B cell (primary cell): ENCODE data around the gene SKAP2. TPM values are rescaled to one million over a fixed set of nuclear protein-coding genes. Genes with fewer than 3 reads are reported as not detected.

Experiments used
- ATAC-seq: fragments of 200-7000 bp; cut with Tn5 transposase; one replicate; pipeline ENCODE4 v1.10.0; 2021; ENCODE audit warnings: low read depth, mild to moderate bottlenecking, moderate number of reproducible peaks, moderate library complexity
- CTCF ChIA-PET: fragments of 350-600 bp; sonication (Branson Sonifier 250); formaldehyde crosslinking; loops from one replicate; lab custom pipeline; 2021; ENCODE audit warnings: antibody characterized with exemption, inconsistent platforms; lab: Charles Lee
- POLR2A ChIA-PET: fragments of 350-600 bp; sonication (Branson Sonifier 250); formaldehyde crosslinking; loops from one replicate; lab custom pipeline; 2021; ENCODE audit warnings: antibody characterized with exemption; lab: Charles Lee
- DNase-seq: peaks from one replicate; pipeline ENCODE4 v3.0.0; 2013
- H2AFZ ChIP-seq: 2 replicates; pipeline ENCODE4 v1.6.1; 2012; ENCODE audit warnings: mild to moderate bottlenecking, low read depth, low read length; ENCODE audit not compliant: insufficient read depth, poor library complexity, severe bottlenecking
- H3K27ac ChIP-seq, 2 donors: 1 replicate in 1 of 2; 2 replicates in 1 of 2; pipeline ENCODE4 v1.5.1; 2012 to 2013; ENCODE audit warnings: low read length in 2 of 2, mild to moderate bottlenecking in 2 of 2, moderate library complexity in 1 of 2
- H3K27me3 ChIP-seq, 4 experiments: fragments of 200-600 bp in 1 of 4; sonication (generic) in 1 of 4; replicated peaks in 1 of 4; 1 replicate in 2 of 4; 2 replicates in 2 of 4; pipeline versions ENCODE4 v1.6.1 to v1.7.0; 2013 to 2016; ENCODE audit warnings: low read length in 3 of 4, mild to moderate bottlenecking in 2 of 4, mixed read lengths in 1 of 4, moderate library complexity in 1 of 4; ENCODE audit not compliant: insufficient read depth in 4 of 4, control insufficient read depth in 3 of 4; ENCODE audit errors: control extremely low read depth in 1 of 4
- H3K36me3 ChIP-seq, 2 experiments: replicated peaks in 1 of 2; 1 replicate in 1 of 2; 2 replicates in 1 of 2; pipeline versions ENCODE4 v1.6.1 to v1.7.1; 2013; ENCODE audit warnings: low read length in 1 of 2; ENCODE audit not compliant: insufficient read depth in 2 of 2, control insufficient read depth in 1 of 2; ENCODE audit errors: control extremely low read depth in 1 of 2, extremely low read depth in 1 of 2
- H3K4me1 ChIP-seq, 2 donors: fragments of 200-600 bp in 1 of 2; sonication (generic) in 1 of 2; 1 replicate in 1 of 2; 2 replicates in 1 of 2; pipeline versions ENCODE4 v1.5.1 to v1.6.1; 2013 to 2017; ENCODE audit warnings: low read length in 2 of 2; ENCODE audit not compliant: control insufficient read depth in 2 of 2, insufficient read depth in 2 of 2
- H3K4me2 ChIP-seq: replicated peaks from 2 replicates; pipeline ENCODE3; 2012; ENCODE audit warnings: mild to moderate bottlenecking, low read depth, low read length; ENCODE audit not compliant: poor library complexity, severe bottlenecking
- H3K4me3 ChIP-seq, 5 experiments: fragments of 200-600 bp in 1 of 5; sonication (generic) in 1 of 5; 1 replicate in 3 of 5; 2 replicates in 2 of 5; pipeline versions ENCODE4 v1.5.1 to v1.7.0; 2011 to 2016; ENCODE audit warnings: low read length in 4 of 5, mild to moderate bottlenecking in 4 of 5, low read depth in 2 of 5, control low read depth in 1 of 5, moderate library complexity in 1 of 5; ENCODE audit not compliant: insufficient read depth in 1 of 5; ENCODE audit errors: control extremely low read depth in 1 of 5, extremely low read depth in 1 of 5
- H3K79me2 ChIP-seq: fragments of 200-600 bp; sonication (generic); one replicate; pipeline ENCODE4 v1.6.0; 2016; ENCODE audit warnings: low read length; ENCODE audit not compliant: control insufficient read depth, insufficient read depth
- H3K9ac ChIP-seq: fragments of 200-600 bp; sonication (generic); 2 replicates; pipeline ENCODE4 v1.6.1; 2017; ENCODE audit warnings: mild to moderate bottlenecking, low read length, moderate library complexity
- H3K9me3 ChIP-seq, 3 donors: one replicate each; pipeline versions ENCODE4 v1.6.1 to v1.7.1; 2013; ENCODE audit warnings: low read length in 2 of 3; ENCODE audit not compliant: control insufficient read depth in 2 of 3, insufficient read depth in 1 of 3; ENCODE audit errors: control extremely low read depth in 1 of 3
- H4K20me1 ChIP-seq: 2 replicates; pipeline ENCODE4 v1.6.0; 2012; ENCODE audit warnings: mild to moderate bottlenecking, low read length; ENCODE audit not compliant: insufficient read depth, control insufficient read depth, poor library complexity, severe bottlenecking
- H3K27ac Mint-ChIP-seq: one replicate; pipeline ENCODE4 v1.8.0; 2021; ENCODE audit warnings: mixed read lengths
- H3K27me3 Mint-ChIP-seq: one replicate; pipeline ENCODE4 v1.8.0; 2021; ENCODE audit warnings: mixed read lengths
- H3K4me1 Mint-ChIP-seq: one replicate; pipeline ENCODE4 v1.8.0; 2021; ENCODE audit warnings: mixed read lengths
- H3K4me3 Mint-ChIP-seq: one replicate; pipeline ENCODE4 v1.8.0; 2021; ENCODE audit warnings: mixed read lengths
- H3K9me3 Mint-ChIP-seq: one replicate; pipeline ENCODE4 v1.8.0; 2022; ENCODE audit warnings: mixed read lengths; ENCODE audit not compliant: insufficient read depth
- CTCF ChIP-seq: fragments of 200-600 bp; IDR thresholded peaks from one replicate; pipeline ENCODE4 v1.8.0; 2022; ENCODE audit warnings: antibody characterized with exemption, mild to moderate bottlenecking
- EZH2 ChIP-seq: IDR thresholded peaks from 2 replicates; pipeline ENCODE4 v1.6.1; 2012; ENCODE audit warnings: borderline replicate concordance, low read depth, mild to moderate bottlenecking, moderate library complexity, low read length; ENCODE audit not compliant: insufficient read depth, poor library complexity, severe bottlenecking
- WGBS: methylation state at CpG from one replicate; pipeline ENCODE4 v1.1.5; 2013; ENCODE audit warnings: missing lambda C conversion rate; ENCODE audit not compliant: insufficient coverage; 5-methylcytosine and 5-hydroxymethylcytosine counted together
- intact Hi-C: fragments of 100-400 bp; cut with micrococcal nuclease; formaldehyde crosslinking; loops from one replicate; pipeline ENCODE4 v1.10.0; 2022
- polyA plus RNA-seq: library from polyadenylated mRNA; depleted of rRNA; stranded (reverse); fragments of >200 nt; gene quantifications from 2 replicates; pipeline ENCODE4 v1.2.3, GENCODE V29; 2012
- total RNA-seq, 2 donors: library from RNA; stranded (reverse); fragments of 120-200 nt in 1 of 2; gene quantifications; 1 replicate in 1 of 2; 2 replicates in 1 of 2; pipeline versions ENCODE4 v1.2.3 to v1.2.4, GENCODE V29; 2013 to 2022

The SKAP2 gene
- total and polyA plus RNA-seq, 2 donors (not counting 1 experiment from before 2014, with no cell fraction given) = 12.8 to 58.4 TPM

DNA sequence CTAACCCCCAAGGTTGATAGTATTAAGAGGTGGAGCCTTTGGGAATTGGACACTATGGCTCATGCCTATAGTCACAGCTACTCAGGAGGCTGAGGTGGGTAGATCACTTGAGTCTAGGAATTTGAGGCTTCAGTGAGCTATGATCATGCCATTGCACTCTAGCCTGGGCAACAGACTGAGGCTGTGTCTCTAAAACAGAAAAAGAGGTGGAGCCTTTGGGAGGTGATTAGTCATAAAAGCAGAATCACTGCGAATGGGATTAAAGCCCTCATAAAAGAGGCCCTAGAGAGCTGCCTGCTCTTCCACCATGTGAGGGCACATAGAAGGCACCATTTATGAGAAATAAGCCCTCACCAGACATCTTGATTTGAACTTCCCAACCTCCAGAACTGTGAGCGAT lies 81.9 kb downstream of the SKAP2 start:
- ChIA-PET CTCF (no interaction called here), POLR2A (no interaction called here)
- intact Hi-C loops = no loop called here
- H3K36me3 ChIP-seq = peaks cover 0 to 2% of the 10 kb centered on the region in 2 experiments
- Mint-ChIP-seq H3K27ac (no peak overlapping the region), H3K4me3 (no peak overlapping the region), H3K27me3 (no peaks in the 10 kb centered on the region), H3K9me3 (no peaks in the 10 kb centered on the region), H3K4me1 (no peaks in the 10 kb centered on the region)
- no peak overlapping the region for H3K27ac ChIP-seq
- no CpG with 5 or more reads among the region's 2 CpGs for WGBS
- H3K4me2 ChIP-seq = no peak overlapping the region
- H3K4me3 ChIP-seq = no peak overlapping the region
- no peak overlapping the region for H2AFZ ChIP-seq
- no peaks in the 10 kb centered on the region for H4K20me1 ChIP-seq
- no peak overlapping the region for H3K9ac ChIP-seq
- no peak for TF ChIP-seq CTCF
- no peak for TF ChIP-seq EZH2
- DNase-seq (no peak), ATAC-seq (no peak)
- no peaks in the 10 kb centered on the region for H3K27me3 ChIP-seq
- H3K9me3 ChIP-seq = no peaks in the 10 kb centered on the region
- H3K4me1 ChIP-seq = no peaks in the 10 kb centered on the region
- peaks cover 3% of the 10 kb centered on the region for H3K79me2 ChIP-seq

DNA sequence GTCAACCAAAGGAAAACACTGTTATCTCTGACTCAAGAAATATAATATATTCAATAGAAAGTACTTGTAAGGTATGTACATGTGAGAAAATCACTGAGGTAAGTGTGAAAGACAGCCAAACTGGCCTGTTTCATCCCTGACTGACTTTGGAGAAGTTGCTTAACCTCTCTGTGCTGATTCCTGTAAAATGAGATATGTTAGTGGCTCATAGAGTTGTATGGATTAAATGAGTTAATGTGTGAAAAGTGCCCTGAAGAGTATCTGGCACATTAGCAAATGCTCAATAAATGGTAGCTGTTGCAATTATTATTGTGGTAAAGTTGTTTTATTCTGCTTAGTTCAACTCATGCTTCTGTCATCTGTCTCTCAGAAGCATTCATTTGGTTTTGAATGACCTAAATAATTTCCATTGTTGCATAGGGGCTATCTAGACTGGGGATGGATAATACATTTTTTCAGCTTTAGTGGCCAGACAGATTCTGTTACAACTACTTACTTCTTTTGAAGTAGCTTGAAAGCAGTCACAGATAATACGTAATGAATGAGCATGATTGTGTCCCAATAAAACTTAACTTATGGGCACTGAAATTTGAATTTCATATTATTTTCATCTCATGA lies 84.3 kb downstream of the SKAP2 start:
- DNase-seq (no peak), ATAC-seq (no peak)
- Mint-ChIP-seq H3K4me3 (no peak overlapping the region), H3K27me3 (no peaks in the 10 kb centered on the region), H3K27ac (no peak overlapping the region), H3K4me1 (no peaks in the 10 kb centered on the region), H3K9me3 (no peaks in the 10 kb centered on the region)
- intact Hi-C loops = no loop called here
- no peaks in the 10 kb centered on the region for H3K27me3 ChIP-seq
- no peaks in the 10 kb centered on the region for H3K9me3 ChIP-seq
- H4K20me1 ChIP-seq = no peaks in the 10 kb centered on the region
- H3K36me3 ChIP-seq = peaks cover 0 to 2% of the 10 kb centered on the region in 2 experiments
- H3K4me2 ChIP-seq = no peak overlapping the region
- H3K4me3 ChIP-seq = no peak overlapping the region
- H3K27ac ChIP-seq = no peak overlapping the region
- CTCF ChIA-PET = no interaction called here
- H3K4me1 ChIP-seq = no peaks in the 10 kb centered on the region
- no peaks in the 10 kb centered on the region for H3K79me2 ChIP-seq
- TF ChIP-seq CTCF (no peak), EZH2 (no peak)
- WGBS = no CpG with 5 or more reads among the region's 1 CpG
- POLR2A ChIA-PET = no interaction called here
- H3K9ac ChIP-seq = no peak overlapping the region
- no peak overlapping the region for H2AFZ ChIP-seq
